T-cell (primary cell): ENCODE results near the gene ABCB9. TPM values are rescaled to one million over a fixed set of nuclear protein-coding genes. Genes with fewer than 3 reads are reported as not detected.

ENCODE experiments used
- ATAC-seq, 4 experiments: fragments of 200-7000 bp in 3 of 4; fragments of 150-1000 bp in 1 of 4; cut with Tn5 transposase; replicated peaks in 1 of 4; 1 replicate in 3 of 4; 2 replicates in 1 of 4; pipeline ENCODE4 v1.10.0; 2021; ENCODE audit warnings: moderate library complexity in 3 of 4, mild to moderate bottlenecking in 2 of 4, moderate number of reproducible peaks in 1 of 4
- CTCF ChIA-PET, 2 donors: fragments of 300-600 bp; sonication (Branson Sonifier 250); formaldehyde crosslinking; loops; one replicate each; lab custom pipeline; 2022; ENCODE audit warnings: antibody characterized with exemption in 2 of 2; lab: Charles Lee
- POLR2A ChIA-PET, 2 donors: fragments of 300-600 bp; sonication (Branson Sonifier 250); formaldehyde crosslinking; loops; one replicate each; lab custom pipeline; 2022; ENCODE audit warnings: antibody characterized with exemption in 2 of 2; lab: Charles Lee
- DNase-seq, 35 experiments: peaks; one replicate each; pipeline versions ENCODE4 v3.0.0 to v3.0.0-alpha.2; 2013 to 2023
- H3K27ac ChIP-seq: one replicate; pipeline ENCODE4 v1.5.1; 2013; ENCODE audit warnings: low read length
- H3K27me3 ChIP-seq, 2 experiments: replicated peaks in 1 of 2; 1 replicate in 1 of 2; 2 replicates in 1 of 2; pipeline versions ENCODE4 v1.6.1 to v1.7.0; 2013; ENCODE audit warnings: low read length in 1 of 2, mixed read lengths in 1 of 2; ENCODE audit not compliant: control insufficient read depth in 2 of 2, insufficient read depth in 2 of 2; ENCODE audit errors: extremely low read depth in 1 of 2
- H3K36me3 ChIP-seq, 2 donors: 1 replicate in 1 of 2; 2 replicates in 1 of 2; pipeline versions ENCODE4 v1.6.1 to v1.7.0; 2013; ENCODE audit warnings: low read length in 1 of 2; ENCODE audit not compliant: control insufficient read depth in 2 of 2, insufficient read depth in 1 of 2; ENCODE audit errors: extremely low read depth in 1 of 2
- H3K4me1 ChIP-seq, 2 experiments: 1 replicate in 1 of 2; 2 replicates in 1 of 2; pipeline versions ENCODE4 v1.6.1 to v1.7.0; 2013; ENCODE audit warnings: low read length in 2 of 2, mixed read lengths in 1 of 2; ENCODE audit not compliant: insufficient read depth in 2 of 2, control insufficient read depth in 1 of 2; ENCODE audit errors: extremely low read depth in 1 of 2
- H3K4me3 ChIP-seq, 2 donors: 1 replicate in 1 of 2; 2 replicates in 1 of 2; pipeline versions ENCODE4 v1.5.1 to v1.7.0; 2013; ENCODE audit warnings: mild to moderate bottlenecking in 2 of 2, low read length in 1 of 2, moderate library complexity in 1 of 2; ENCODE audit not compliant: control insufficient read depth in 1 of 2; ENCODE audit errors: extremely low read depth in 1 of 2
- H3K9me3 ChIP-seq: 2 replicates; pipeline ENCODE4 v1.7.0; 2013
- H3K27ac Mint-ChIP-seq, 2 donors: one replicate each; pipeline ENCODE4 v1.8.0; 2020 to 2021; ENCODE audit warnings: mild to moderate bottlenecking in 2 of 2, mixed read lengths in 2 of 2
- H3K27me3 Mint-ChIP-seq, 2 donors: one replicate each; pipeline ENCODE4 v1.8.0; 2021 to 2022; ENCODE audit warnings: mixed read lengths in 2 of 2
- H3K36me3 Mint-ChIP-seq: one replicate; pipeline ENCODE4 v1.8.0; 2021; ENCODE audit warnings: mixed read lengths
- H3K4me1 Mint-ChIP-seq, 3 donors: one replicate each; pipeline ENCODE4 v1.8.0; 2020 to 2022; ENCODE audit warnings: mixed read lengths in 3 of 3, mild to moderate bottlenecking in 1 of 3
- H3K4me3 Mint-ChIP-seq, 3 donors: one replicate each; pipeline ENCODE4 v1.8.0; 2020 to 2022; ENCODE audit warnings: mild to moderate bottlenecking in 3 of 3, mixed read lengths in 3 of 3, moderate library complexity in 3 of 3
- H3K9me3 Mint-ChIP-seq, 3 donors: one replicate each; pipeline ENCODE4 v1.8.0; 2020 to 2022; ENCODE audit warnings: mixed read lengths in 3 of 3
- whole genome bisulfite sequencing: methylation state at CpG from one replicate; pipeline ENCODE4 v1.1.5; 2013; ENCODE audit warnings: missing lambda C conversion rate; ENCODE audit not compliant: insufficient coverage; 5-methylcytosine and 5-hydroxymethylcytosine counted together
- total RNA-seq, 35 experiments: library from RNA in 6 of 35; stranded (reverse) in 6 of 35; fragments of 120-200 nt in 1 of 35; gene quantifications; one replicate each; pipeline versions ENCODE4 v1.2.1 to v1.2.4 and lab custom pipeline; 2013 to 2026

Gene ABCB9
- total RNA-seq, 5 donors from 2014 or later (not counting 1 experiment from before 2014, with no cell fraction given), result 5.6 to 7.2 (median 6.1) TPM

DNA sequence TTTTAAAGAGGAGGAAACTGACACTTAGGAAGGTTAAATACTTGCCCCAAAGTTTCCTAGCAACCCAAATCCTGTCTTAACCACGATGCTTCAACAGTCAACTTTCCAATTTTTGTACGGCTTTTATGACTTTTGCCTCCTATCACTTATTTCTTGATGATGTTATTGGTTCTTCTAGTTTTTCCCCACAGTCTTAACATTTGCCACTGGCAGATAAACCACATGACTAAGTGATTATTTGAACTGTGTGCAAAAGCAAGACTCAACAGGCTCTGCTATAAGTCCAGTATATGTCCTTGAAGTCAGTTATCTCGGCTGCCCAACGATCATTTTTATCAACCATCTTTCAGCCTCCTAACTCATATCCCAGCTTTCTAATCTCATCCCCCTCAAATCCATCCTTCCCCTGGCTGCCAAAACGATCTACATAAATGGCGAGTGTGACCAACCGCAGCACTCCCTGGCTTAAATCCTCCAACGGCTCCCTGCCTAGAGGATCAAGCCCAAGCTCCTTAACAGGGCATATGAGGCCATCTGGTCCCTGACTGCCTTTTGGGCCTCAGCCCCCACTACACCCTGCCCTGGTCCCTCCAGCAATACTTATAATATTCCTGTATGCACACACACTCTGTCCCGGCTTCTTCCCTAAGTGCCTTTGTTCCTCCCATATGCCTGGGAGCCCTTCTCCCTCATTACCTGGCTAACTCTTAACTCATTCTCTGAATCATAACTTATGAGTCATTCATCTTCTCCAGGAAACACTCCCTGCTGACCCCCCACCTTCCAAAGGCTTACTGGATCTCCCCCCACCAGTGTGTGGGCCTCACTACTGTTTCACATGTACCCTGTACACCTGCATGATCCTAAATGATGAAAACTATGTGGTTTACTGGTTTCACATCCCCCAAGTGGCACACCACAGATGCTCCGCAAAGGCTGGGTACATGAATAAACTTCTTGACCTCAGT, 79.1 kb downstream of the ABCB9 start:
- Histone ChIP-seq H3K9me3 (no peaks in the 10 kb centered on the region), H3K4me3 (no peak overlapping the region), H3K4me1 (peaks cover 40 to 57% of the 10 kb centered on the region in 2 experiments), H3K27me3 (no peaks in the 10 kb centered on the region), H3K36me3 (no peaks in the 10 kb centered on the region), H3K27ac (peak overlapping the region; percentile 78)
- ATAC-seq (peak in 2 of 4 experiments; percentile 19 to 38), DNase-seq (peak in 1 of 35 experiments; percentile 34)
- Mint-ChIP-seq H3K9me3 (no peaks in the 10 kb centered on the region), H3K4me3 (peak overlapping the region; percentile 66 to 87 (median 76)), H3K27ac (peak overlapping the region; percentile 95 to 98), H3K27me3 (no peaks in the 10 kb centered on the region), H3K36me3 (peaks cover 11% of the 10 kb centered on the region), H3K4me1 (peaks cover 84 to 93% (median 92%) of the 10 kb centered on the region in 3 donors)
- ChIA-PET POLR2A (interaction anchor here (0.6 to 1.9 kb wide), 4 partner anchors 10 to 518 kb away, joined by 3 to 13 read pairs (median 3); partner anchors contain the start of gene OGFOD2 (in 1 of the 2)), CTCF (interaction anchor here in 1 of 2 donors (1.1 to 2.3 kb wide), 3 partner anchors 11 to 67 kb away, joined by 4 to 20 read pairs (median 9); no protein-coding TSS in a partner anchor)
- 85% methylated on average over 7 of the region's 10 CpGs for WGBS

DNA sequence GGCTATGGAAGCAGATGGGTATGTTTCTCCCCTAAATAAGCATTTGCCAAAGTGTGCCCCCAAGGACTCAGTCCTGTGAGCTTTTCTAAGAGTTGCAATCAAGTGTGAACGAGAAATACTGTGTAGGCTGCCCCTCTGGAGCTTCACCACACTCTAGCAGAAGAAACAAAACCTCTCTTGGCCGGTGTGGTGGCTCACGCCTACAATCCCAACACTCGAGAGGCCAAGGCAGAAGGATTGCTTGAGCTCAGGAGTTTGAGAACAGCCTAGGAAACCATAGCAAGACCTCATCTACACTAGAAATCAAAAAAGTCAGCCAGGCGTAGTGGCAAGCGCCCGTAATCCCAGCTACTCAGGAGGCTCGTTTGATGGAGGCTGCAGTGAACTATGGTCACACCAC, 80.1 kb downstream of the ABCB9 start:
- no peak overlapping the region for H3K27ac Mint-ChIP-seq
- DNase-seq, result no peak
- POLR2A ChIA-PET, result interaction anchor here (0.6 kb wide), 2 partner anchors 18 to 80 kb away, joined by 3 read pairs; no protein-coding TSS in a partner anchor

DNA sequence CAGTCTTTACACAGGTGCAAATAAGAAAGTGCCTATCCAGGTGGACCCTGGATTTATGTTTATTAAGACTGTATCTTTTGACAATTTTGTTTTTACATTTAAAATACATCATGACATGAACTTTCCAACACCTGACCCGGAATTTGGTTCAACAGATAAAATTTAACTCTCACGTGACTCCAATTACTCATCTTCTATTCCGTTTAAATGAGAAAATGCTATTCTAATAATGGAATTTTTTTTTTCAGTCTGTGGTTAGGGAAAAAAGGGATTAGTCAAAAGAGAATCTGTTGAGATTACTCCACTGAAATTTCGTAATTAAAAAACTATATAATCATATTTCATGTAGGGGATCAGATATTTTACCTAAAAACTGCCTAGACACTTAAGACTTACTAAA, 81.4 kb downstream of the ABCB9 start:
- Histone ChIP-seq H3K4me1 (peaks cover 37 to 57% of the 10 kb centered on the region in 2 experiments), H3K27ac (no peak overlapping the region), H3K4me3 (no peak overlapping the region), H3K27me3 (no peaks in the 10 kb centered on the region), H3K9me3 (no peaks in the 10 kb centered on the region), H3K36me3 (no peaks in the 10 kb centered on the region)
- no CpG with 5 or more reads among the region's 4 CpGs for WGBS
- DNase-seq (no peak), ATAC-seq (no peak)
- Mint-ChIP-seq H3K9me3 (no peaks in the 10 kb centered on the region), H3K4me1 (peaks cover 84 to 92% (median 91%) of the 10 kb centered on the region in 3 donors), H3K4me3 (no peak overlapping the region), H3K36me3 (peaks cover 24% of the 10 kb centered on the region), H3K27me3 (no peaks in the 10 kb centered on the region), H3K27ac (peak overlapping the region in 1 of 2 donors; percentile 24)
- CTCF ChIA-PET, result interaction anchor here in 1 of 2 donors (0.8 kb wide), 1 partner anchor 98 kb away, joined by 7 read pairs; no protein-coding TSS in a partner anchor
- POLR2A ChIA-PET, result interaction anchor here in 1 of 2 donors (0.7 kb wide), 2 partner anchors 14 to 885 kb away, joined by 3 read pairs; no protein-coding TSS in a partner anchor

More for the DNA sequence above, 80.1 kb downstream of the ABCB9 start:
- Histone ChIP-seq H3K36me3 (no peaks in the 10 kb centered on the region), H3K9me3 (no peaks in the 10 kb centered on the region), H3K4me3 (no peak overlapping the region), H3K4me1 (peaks cover 40 to 58% of the 10 kb centered on the region in 2 experiments), H3K27ac (no peak overlapping the region), H3K27me3 (no peaks in the 10 kb centered on the region)
- CTCF ChIA-PET, result no interaction called here
- Mint-ChIP-seq H3K36me3 (peaks cover 11% of the 10 kb centered on the region), H3K4me1 (peaks cover 84 to 91% (median 91%) of the 10 kb centered on the region in 3 donors), H3K9me3 (no peaks in the 10 kb centered on the region), H3K4me3 (no peak overlapping the region), H3K27me3 (no peaks in the 10 kb centered on the region)
- 96% methylated on average over 6 of the region's 8 CpGs for WGBS
- ATAC-seq, result no peak

DNA sequence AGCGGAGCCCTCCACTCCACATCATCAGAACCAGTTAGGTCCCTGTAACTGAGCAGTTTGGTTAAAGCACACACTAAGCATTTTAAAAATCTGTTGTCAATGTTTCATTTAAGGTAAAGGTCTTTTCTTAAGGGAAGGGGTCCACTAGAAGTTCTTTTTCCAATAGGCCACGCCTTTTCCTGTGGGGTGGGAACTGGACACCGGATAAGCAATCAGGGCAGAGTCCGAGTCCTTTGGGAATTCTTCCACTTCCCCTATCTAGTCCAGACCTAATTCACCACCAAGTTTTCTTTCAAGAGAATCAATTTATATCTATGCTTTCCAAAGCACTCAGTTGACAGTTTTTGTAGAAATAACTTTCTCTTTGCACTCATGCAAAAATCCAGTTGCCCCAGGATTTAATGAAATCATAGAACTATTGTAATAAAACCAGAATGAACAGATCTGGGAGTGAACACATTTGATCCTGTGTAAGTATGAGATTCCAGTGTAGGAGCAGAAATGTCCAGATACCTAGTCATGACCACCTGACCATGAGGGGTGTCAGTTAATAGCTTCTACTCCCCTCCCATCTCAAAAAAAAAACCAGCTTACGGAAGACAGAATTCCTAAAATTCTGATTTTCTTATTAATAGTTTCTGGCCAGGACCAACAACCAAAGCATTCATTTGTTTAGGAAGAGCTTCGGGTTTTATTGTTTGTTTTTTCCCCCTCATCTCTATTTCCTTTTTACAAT, 82.0 kb downstream of the ABCB9 start:
- H3K9me3 Mint-ChIP-seq, result no peaks in the 10 kb centered on the region
- Histone ChIP-seq H3K27me3 (no peaks in the 10 kb centered on the region), H3K36me3 (no peaks in the 10 kb centered on the region), H3K4me1 (peaks cover 35 to 53% of the 10 kb centered on the region in 2 experiments), H3K9me3 (no peaks in the 10 kb centered on the region), H3K27ac (no peak overlapping the region), H3K4me3 (no peak overlapping the region)
- peak overlapping the region in 1 of 3 donors; percentile 32 for H3K4me3 Mint-ChIP-seq
- H3K27ac Mint-ChIP-seq, result peak overlapping the region; percentile 24 to 71
- ChIA-PET CTCF (interaction anchor here (0.5 to 1.2 kb wide), 2 partner anchors 13 to 352 kb away, joined by 3 to 4 read pairs; no protein-coding TSS in a partner anchor), POLR2A (interaction anchor here in 1 of 2 donors (0.7 kb wide), 2 partner anchors 13 to 884 kb away, joined by 3 read pairs; no protein-coding TSS in a partner anchor)
- ATAC-seq (no peak), DNase-seq (no peak)
- peaks cover 29% of the 10 kb centered on the region for H3K36me3 Mint-ChIP-seq
- H3K27me3 Mint-ChIP-seq, result no peaks in the 10 kb centered on the region
- peaks cover 84 to 93% (median 92%) of the 10 kb centered on the region in 3 donors for H3K4me1 Mint-ChIP-seq
- WGBS, result no CpG with 5 or more reads among the region's 6 CpGs

DNA sequence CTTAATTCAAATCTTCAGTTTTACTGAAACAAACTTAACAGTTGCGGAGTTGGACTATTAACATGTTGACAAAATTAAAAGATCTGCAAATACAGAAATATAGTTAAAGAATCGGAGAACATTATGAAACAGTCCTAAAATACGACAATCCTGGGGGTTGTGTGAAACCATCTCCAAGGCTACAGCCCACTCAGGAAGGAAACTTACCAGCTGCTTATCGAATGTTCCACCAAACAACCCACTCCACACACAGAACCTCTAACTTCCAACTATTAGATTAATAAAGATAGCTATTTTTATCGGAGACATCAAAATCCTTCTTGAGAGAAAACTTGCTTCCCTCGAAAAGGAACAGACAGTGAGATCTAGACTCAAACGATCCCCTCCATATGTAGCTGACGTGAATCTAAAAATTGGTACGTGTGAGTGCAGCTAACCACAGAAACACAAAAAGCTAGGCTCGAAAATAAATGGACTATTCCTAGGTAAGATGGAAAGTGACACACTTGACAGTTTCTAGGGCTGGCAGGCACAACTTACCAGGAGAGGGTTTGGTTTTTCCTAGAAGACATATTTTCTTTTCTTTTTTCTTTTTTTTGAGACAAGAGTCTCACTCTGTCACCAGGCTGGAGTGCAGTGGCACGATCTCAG, 83.2 kb downstream of the ABCB9 start:
- Histone ChIP-seq H3K4me3 (no peak overlapping the region), H3K36me3 (no peaks in the 10 kb centered on the region), H3K27ac (peak overlapping the region; percentile 16), H3K4me1 (peaks cover 27 to 53% of the 10 kb centered on the region in 2 experiments), H3K9me3 (no peaks in the 10 kb centered on the region), H3K27me3 (no peaks in the 10 kb centered on the region)
- DNase-seq (no peak), ATAC-seq (no peak)
- Mint-ChIP-seq H3K9me3 (no peaks in the 10 kb centered on the region), H3K36me3 (peaks cover 29% of the 10 kb centered on the region), H3K4me3 (peak overlapping the region; percentile 6 to 32 (median 17)), H3K27ac (peak overlapping the region; percentile 78 to 83), H3K27me3 (no peaks in the 10 kb centered on the region), H3K4me1 (peaks cover 84 to 93% (median 92%) of the 10 kb centered on the region in 3 donors)
- 50% methylated on average over 1 of the region's 11 CpGs for WGBS
- POLR2A ChIA-PET, result interaction anchor here (0.5 to 1.4 kb wide), 7 partner anchors 8 to 1225 kb away, joined by 3 to 11 read pairs (median 4); no protein-coding TSS in a partner anchor
- CTCF ChIA-PET, result interaction anchor here (0.9 to 1.2 kb wide), 4 partner anchors 11 to 69 kb away, joined by 3 to 6 read pairs (median 3); no protein-coding TSS in a partner anchor
